Measurements from ENCODE around the gene CREBL2.

CREBL2 gene

GRCh38 chr12:12682284-12682683 lies 70.6 kb downstream of the CREBL2 start:
- no peak for DNase-seq

- DNase-seq, result no peak
Measured at GRCh38 chr12:12683136-12683697, 71.5 kb downstream of the CREBL2 start.

- DNase-seq, result no peak
Measured at GRCh38 chr12:12683725-12684124, 72.0 kb downstream of the CREBL2 start.

DNA sequence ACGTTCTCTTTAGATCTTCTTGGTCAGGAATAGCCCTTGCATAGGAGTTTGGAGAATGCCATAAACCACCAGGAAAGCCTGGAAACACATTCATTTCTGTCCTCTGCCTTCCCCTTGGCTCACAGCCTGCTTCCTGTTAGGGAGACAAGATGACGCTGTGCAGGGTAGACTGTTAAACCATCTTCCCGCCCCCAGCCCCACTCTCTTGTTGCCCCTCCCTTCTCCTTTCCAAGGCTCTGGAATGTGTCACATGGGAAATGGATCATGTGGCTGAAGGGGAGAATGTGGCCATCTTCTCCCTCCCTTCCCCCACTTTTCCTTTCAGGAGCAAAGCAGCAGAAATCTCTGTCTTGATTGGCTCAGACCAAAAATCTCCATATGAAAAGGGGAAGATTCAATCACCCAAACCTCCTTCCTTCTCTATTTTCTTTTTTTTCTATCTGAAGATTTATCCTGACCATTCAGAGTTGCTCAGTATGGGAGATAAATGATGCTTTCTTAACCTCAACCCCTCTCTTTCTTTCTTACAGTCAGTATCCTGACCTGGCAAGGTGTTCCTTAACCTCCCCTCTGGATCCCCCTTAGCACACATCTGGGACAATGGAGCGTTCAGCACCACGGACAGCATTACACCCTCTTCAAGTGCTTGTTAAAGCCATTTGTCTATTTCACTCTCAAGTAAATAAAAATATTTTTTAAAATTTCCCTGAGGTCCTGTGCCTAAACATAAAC lies 72.9 kb downstream of the CREBL2 start:
- DNase-seq, result peak; percentile 90

GRCh38 chr12:12685305-12685704 lies 73.6 kb downstream of the CREBL2 start:
- peak; percentile 43 for DNase-seq

GRCh38 chr12:12686472-12686871 lies 74.8 kb downstream of the CREBL2 start:
- no peak for DNase-seq

GRCh38 chr12:12686925-12687324 lies 75.2 kb downstream of the CREBL2 start:
- DNase-seq, result no peak

DNA sequence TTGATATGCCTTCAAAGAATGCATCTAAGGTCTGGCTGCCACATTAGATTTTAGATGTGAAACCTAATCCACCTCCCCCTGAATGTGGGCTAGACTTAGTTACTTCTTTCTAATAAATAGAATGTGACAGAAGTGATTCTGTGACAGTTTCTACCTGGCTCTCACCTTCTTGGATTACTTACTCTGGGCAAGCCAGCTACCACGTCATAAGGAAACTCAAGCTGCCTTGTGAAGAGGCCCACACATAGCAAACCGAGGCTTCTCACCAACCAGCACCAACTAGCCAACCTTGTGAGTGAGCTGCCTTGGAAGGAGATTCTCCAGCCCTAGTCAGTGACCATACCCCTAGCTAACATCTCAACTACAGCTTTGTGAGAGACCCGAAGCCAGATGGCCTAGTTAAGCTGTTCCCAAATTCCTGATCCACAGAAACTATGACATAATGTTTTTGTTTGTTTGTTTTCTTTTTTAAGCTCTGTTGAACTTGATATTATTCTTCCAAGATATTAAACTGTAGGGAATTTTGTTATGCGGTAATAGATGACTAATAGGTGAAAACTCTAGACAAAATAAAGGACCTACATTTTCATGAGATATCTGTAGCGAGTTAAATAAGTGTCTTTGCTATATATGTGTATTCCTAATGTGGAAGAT lies 78.1 kb downstream of the CREBL2 start:
- DNase-seq, result no peak

DNA sequence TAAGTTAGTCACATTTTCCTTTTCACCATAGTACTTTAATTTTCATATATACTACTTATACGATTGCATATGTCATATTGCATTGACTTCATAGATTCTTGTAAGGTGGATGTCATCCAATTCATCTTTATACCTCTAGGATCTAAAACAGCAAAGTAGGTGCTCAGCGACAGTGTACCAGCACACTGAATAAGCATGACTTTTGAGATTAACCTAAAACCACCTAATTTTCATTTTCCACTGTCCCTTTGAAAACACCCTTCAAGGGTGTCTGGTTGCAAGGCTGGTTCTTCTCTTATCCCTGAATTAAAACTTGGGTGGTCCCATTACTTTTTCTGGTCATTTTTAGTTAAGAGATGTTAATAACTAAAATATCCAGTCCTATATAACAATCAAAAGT lies 79.9 kb downstream of the CREBL2 start:
- no peak for DNase-seq

- DNase-seq, result no peak
Measured at GRCh38 chr12:12693111-12693671, 81.5 kb downstream of the CREBL2 start.
